Epidermal melanocyte (primary cell): ENCODE results near the gene PDE12.
A peak's percentile ranks its signal among the peaks of the same experiment; 100 is the strongest.
"Not testable (repeated sequence)": the region's sequence is repeated elsewhere in the genome, so short reads cannot be mapped to it uniquely, and the experiment has no call there.

Experiments
- DNase-seq: peaks from one replicate; pipeline ENCODE4 v3.0.0; 2011; ENCODE audit warnings: low spot score; ENCODE audit not compliant: insufficient read length

Gene PDE12

GRCh38 chr3:57586778-57587177 lies 30.7 kb downstream of the PDE12 start:
- no peak for DNase-seq

- no peak for DNase-seq
Observed at GRCh38 chr3:57587905-57588304, 31.8 kb downstream of the PDE12 start.

GRCh38 chr3:57592306-57592705 lies 36.2 kb downstream of the PDE12 start:
- no peak for DNase-seq

- DNase-seq: no peak
Observed at GRCh38 chr3:57594144-57594543, 38.1 kb downstream of the PDE12 start.

GRCh38 chr3:57594576-57594975 lies 38.5 kb downstream of the PDE12 start:
- DNase-seq: no peak

GRCh38 chr3:57596495-57597126 lies 40.5 kb downstream of the PDE12 start:
- DNase-seq: peak; percentile 60

- peak; percentile 98 for DNase-seq
Observed at GRCh38 chr3:57597127-57597923, 41.3 kb downstream of the PDE12 start, which contains the start of gene ARF4. Gene ARF4, minus strand, starts transcription at chr3:57597344. Its CDS starts 204 bp downstream, at chr3:57597140.

GRCh38 chr3:57598765-57599360 lies 42.8 kb downstream of the PDE12 start:
- no peak for DNase-seq

- no peak for DNase-seq
Observed at GRCh38 chr3:57600195-57600594, 44.1 kb downstream of the PDE12 start.

- no peak for DNase-seq
Observed at GRCh38 chr3:57604971-57605370, 48.9 kb downstream of the PDE12 start.

- DNase-seq: no peak
Observed at GRCh38 chr3:57605683-57606082, 49.6 kb downstream of the PDE12 start.

- DNase-seq: not testable (repeated sequence)
Observed at GRCh38 chr3:57611870-57612269, 55.8 kb downstream of the PDE12 start.

GRCh38 chr3:57616233-57616632 lies 60.2 kb downstream of the PDE12 start:
- DNase-seq: no peak
